Fibroblast of mammary gland (primary cell): ENCODE data around the gene STAT4.

ENCODE experiments used
- DNase-seq: peaks from one replicate; pipeline ENCODE4 v3.0.0-alpha.2; 2010; ENCODE audit warnings: low read depth
- H3K4me3 ChIP-seq: 2 replicates; pipeline ENCODE4 v1.5.1; 2011; ENCODE audit warnings: low read depth, mild to moderate bottlenecking, low read length, moderate library complexity; ENCODE audit not compliant: control insufficient read depth
- TF ChIP-seq, protein P1 (sequence below): conservative IDR thresholded peaks from 2 replicates; pipeline ENCODE4 v1.5.1; 2011; ENCODE audit warnings: low read depth, low read length, inconsistent platforms; ENCODE audit not compliant: control insufficient read depth, insufficient read depth

Gene STAT4

DNA sequence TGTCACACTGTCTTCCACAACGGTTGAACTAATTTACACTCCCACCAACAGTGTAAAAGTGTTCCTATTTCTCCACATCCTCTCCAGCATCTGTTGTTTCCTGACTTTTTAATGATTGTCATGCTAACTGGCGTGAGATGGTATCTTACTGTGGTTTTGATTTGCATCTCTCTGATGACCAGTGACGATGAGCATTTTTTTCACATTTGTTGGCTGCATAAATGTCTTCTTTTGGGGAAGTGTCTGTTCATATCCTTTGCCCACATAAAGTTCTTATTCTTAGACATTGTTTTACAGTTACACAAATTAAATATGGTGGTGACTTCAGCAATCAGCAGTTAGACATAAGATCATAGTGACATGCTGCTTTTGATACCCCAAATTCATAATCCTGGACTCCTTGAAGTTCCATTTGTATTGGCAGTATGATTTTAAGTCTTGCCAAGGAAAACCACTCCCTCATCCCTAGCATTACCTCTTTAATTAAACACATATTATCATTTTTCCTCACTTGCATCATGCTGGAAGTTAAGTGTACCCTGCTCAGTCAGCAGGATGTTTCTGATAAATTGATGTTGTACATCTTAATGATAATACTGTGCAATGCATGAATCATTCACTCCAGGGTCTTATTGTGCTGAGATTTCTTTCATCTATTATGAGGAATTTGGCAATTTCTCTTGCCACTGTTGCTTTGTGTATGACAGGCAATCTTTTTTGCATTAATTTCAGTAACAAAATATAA is 69.2 kb downstream of the STAT4 start:
- DNase-seq, result peak; percentile 20
- TF ChIP-seq, protein P1, sequence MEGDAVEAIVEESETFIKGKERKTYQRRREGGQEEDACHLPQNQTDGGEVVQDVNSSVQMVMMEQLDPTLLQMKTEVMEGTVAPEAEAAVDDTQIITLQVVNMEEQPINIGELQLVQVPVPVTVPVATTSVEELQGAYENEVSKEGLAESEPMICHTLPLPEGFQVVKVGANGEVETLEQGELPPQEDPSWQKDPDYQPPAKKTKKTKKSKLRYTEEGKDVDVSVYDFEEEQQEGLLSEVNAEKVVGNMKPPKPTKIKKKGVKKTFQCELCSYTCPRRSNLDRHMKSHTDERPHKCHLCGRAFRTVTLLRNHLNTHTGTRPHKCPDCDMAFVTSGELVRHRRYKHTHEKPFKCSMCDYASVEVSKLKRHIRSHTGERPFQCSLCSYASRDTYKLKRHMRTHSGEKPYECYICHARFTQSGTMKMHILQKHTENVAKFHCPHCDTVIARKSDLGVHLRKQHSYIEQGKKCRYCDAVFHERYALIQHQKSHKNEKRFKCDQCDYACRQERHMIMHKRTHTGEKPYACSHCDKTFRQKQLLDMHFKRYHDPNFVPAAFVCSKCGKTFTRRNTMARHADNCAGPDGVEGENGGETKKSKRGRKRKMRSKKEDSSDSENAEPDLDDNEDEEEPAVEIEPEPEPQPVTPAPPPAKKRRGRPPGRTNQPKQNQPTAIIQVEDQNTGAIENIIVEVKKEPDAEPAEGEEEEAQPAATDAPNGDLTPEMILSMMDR, result no peak
- no peak overlapping the region for H3K4me3 ChIP-seq

DNA sequence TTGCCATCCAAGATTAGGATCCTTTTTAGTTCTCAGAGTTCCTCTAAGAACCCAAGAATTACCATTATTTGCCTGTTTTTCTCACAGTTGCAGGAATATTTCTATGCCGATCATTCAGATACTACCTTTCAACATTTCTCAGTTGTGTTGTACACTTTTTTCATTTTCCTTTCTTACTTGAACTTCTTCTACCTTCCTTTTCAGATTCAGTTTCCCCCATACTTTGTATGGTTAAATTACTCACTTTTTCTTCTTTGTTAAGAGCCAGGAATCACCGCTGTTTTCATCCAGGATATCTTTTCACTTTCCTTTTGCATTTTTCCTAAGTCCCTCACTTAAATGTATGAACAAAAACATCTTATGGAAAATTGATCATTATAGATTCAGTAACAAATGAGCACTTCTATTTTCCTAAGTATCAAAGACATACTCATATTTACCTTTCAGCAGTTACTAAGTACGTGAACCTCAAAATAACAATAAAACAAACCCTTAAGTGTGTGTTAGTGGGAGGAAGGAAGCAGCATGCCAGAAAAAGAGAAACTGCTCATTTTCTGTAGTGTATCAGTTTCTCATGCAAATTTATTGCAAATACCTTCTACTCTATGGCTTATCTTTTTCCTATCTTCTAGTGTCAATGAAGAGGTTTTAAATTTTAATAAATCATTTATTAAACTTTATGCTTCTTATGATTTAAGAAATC is 72.5 kb downstream of the STAT4 start:
- TF ChIP-seq, protein P1, result no peak
- H3K4me3 ChIP-seq, result no peak overlapping the region
- DNase-seq, result no peak

DNA sequence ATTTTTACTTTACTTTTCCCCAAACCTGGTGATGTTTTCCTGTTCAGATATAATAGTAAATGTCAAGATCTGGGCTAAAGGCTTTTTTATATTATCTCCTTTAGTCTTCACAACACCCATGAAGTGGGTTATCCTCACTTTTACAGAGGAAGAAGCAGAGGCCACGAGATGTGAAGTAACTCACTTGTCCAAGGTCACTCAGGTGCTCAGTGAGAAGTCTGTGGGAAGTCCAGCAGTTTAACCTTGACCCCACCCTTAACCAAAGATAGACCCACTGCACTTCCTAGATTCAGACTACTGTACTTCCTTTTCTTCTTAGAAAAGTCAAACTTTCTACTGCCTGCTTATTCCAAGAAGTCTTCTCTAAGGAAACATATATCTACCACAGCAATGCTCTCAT is 80.5 kb downstream of the STAT4 start:
- H3K4me3 ChIP-seq, result no peak overlapping the region
- no peak for DNase-seq
- TF ChIP-seq, protein P1, result no peak

DNA sequence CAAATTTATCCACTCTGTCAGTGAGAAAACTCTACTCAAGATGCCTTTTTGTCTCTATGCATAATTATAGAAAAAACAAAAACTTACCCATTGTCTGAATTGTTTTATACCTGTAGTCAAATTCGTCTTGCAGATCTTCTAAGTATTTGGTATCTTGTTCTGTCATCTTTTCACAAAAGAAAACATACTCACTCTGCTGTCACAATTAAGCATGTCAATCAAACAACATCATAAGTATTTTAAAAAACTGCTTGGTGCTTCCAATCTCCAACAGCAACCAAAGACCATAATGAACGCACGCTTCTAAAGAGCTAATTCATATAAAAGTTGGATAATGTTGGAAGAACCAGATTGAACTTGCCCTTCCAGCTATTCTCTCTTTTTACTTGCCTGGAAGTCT is 81.2 kb downstream of the STAT4 start:
- no peak for DNase-seq
- no peak overlapping the region for H3K4me3 ChIP-seq
- TF ChIP-seq, protein P1, result no peak

DNA sequence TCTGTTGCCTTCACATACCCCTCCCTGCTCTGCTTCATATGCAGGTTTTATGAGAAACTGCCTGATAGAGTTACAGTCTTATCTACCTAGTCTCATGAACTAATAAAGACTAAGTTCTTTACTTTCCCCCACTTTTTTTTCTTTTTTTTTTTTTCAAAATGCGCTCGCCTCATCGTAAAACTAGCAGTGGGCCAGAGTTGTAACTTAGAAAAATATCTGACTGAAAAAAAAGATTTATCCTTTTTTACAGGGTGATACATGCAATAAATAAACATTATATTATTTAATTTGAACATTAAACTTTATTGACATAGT is 83.9 kb downstream of the STAT4 start:
- H3K4me3 ChIP-seq, result no peak overlapping the region
- no peak for DNase-seq
- TF ChIP-seq, protein P1, result no peak

DNA sequence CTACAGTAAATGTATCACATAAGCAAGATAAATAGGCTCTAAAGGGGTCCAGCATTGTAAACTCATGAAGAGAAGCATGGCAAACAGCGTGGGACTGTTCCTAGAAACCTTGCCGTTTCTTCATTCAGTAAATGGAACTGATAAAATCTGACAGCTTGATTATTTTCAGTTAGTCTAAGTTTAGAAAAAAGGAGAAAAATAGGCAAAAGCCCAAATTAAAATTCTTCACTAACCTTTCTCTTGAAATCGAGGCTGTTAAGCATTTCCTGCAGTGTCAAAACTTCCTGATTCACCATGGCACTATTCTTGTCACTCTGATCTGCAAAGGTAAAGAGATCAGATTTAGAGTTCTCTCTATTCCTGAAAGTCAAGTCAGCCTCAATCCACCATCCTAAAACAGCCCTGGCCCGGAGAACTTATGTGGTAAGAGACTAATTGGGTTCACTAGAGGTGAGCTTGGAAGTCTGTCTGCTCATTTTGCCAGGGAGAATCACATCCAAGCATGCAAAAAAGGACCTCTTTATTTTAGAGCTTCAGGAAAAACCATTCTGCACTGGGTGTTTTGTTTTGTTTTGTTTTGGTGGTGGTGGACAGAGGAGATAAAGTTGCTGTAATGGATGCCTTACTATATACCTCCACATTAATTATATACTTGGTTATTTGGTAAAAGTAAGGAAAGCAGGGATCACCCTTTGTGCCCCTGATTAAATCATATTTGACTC is 84.4 kb downstream of the STAT4 start:
- no peak for DNase-seq
- TF ChIP-seq, protein P1, result no peak

More for the DNA sequence above, 84.4 kb downstream of the STAT4 start:
- H3K4me3 ChIP-seq, result no peak overlapping the region
